Lung (tissue), 12 donors: ENCODE results near the gene SLC1A7. TPM values are rescaled to one million over a fixed set of nuclear protein-coding genes. Genes with fewer than 3 reads are reported as not detected.

Source experiments
- ATAC-seq: fragments of 200-7000 bp; cut with Tn5 transposase; one replicate; pipeline ENCODE4 v1.9.1; 2020; ENCODE audit warnings: moderate number of reproducible peaks; ENCODE audit not compliant: insufficient read depth, low FRiP score
- DNase-seq, 3 donors: peaks; one replicate each; pipeline ENCODE4 v3.0.0-alpha.2; 2013 to 2017
- H3K27ac ChIP-seq, 2 donors: one replicate each; pipeline ENCODE4 v1.5.1; 2013; ENCODE audit warnings: mild to moderate bottlenecking in 2 of 2, moderate library complexity in 2 of 2, control low read depth in 1 of 2, inconsistent platforms in 1 of 2, low read depth in 1 of 2, low read length in 1 of 2
- H3K27me3 ChIP-seq, 3 donors: one replicate each; pipeline ENCODE4 v1.5.1; 2013; ENCODE audit warnings: low read length in 2 of 3; ENCODE audit not compliant: control insufficient read depth in 3 of 3, insufficient read depth in 3 of 3
- H3K36me3 ChIP-seq, 4 donors: one replicate each; pipeline ENCODE4 v1.5.1; 2013; ENCODE audit warnings: low read length in 4 of 4, mild to moderate bottlenecking in 1 of 4, moderate library complexity in 1 of 4; ENCODE audit not compliant: control insufficient read depth in 4 of 4, insufficient read depth in 4 of 4
- H3K4me1 ChIP-seq, 5 donors: one replicate each; pipeline ENCODE4 v1.5.1; 2013; ENCODE audit warnings: low read length in 5 of 5, mild to moderate bottlenecking in 2 of 5, moderate library complexity in 1 of 5; ENCODE audit not compliant: control insufficient read depth in 5 of 5, insufficient read depth in 5 of 5
- H3K4me3 ChIP-seq: one replicate; pipeline ENCODE4 v1.5.1; 2013; ENCODE audit warnings: mild to moderate bottlenecking, control low read depth, moderate library complexity
- H3K9ac ChIP-seq, 2 donors: one replicate each; pipeline ENCODE4 v1.5.1; 2013; ENCODE audit warnings: low read length in 2 of 2, control low read depth in 1 of 2; ENCODE audit not compliant: insufficient read depth in 1 of 2
- H3K9me3 ChIP-seq, 4 donors: one replicate each; pipeline ENCODE4 v1.5.1; 2013; ENCODE audit warnings: low read length in 3 of 4, mild to moderate bottlenecking in 1 of 4, moderate library complexity in 1 of 4; ENCODE audit not compliant: control insufficient read depth in 4 of 4, insufficient read depth in 3 of 4
- CTCF ChIP-seq: IDR thresholded peaks from 2 replicates; pipeline ENCODE4 v1.5.1; 2012; ENCODE audit warnings: mild to moderate bottlenecking; ENCODE audit errors: control extremely low read depth, extremely low read depth
- WGBS, 2 donors: extraction: QIAGEN DNeasy Blood & Tissue Kit; methylation state at CpG; one replicate each; pipeline ENCODE4 v1.1.7; 2013; 5-methylcytosine and 5-hydroxymethylcytosine counted together
- polyA plus RNA-seq, 2 donors: library from polyadenylated mRNA; stranded (reverse); fragments of 200-250 nt; gene quantifications; one replicate each; pipeline ENCODE4 v1.2.1, GENCODE V29; 2013
- total RNA-seq, 2 donors: library from RNA; depleted of rRNA in 1 of 2; stranded (reverse); fragments of >200 nt in 1 of 2; gene quantifications; one replicate each; pipeline ENCODE4 v1.2.1, GENCODE V29; 2014 to 2021
- donor health status: control.
- donor health status: control.
- donor health status: Bipolar disorder and iron deficiency.
- donor health status: healthy.
- donor health status: DM: yes; HTN: yes; CAD: no.

Gene SLC1A7
- total and polyA plus RNA-seq, 4 donors: 0.14 to 0.81 (median 0.38) TPM

GRCh38 chr1:53107570-53108322 lies 34.7 kb downstream of the SLC1A7 start:
- no peak overlapping the region for H3K9ac ChIP-seq
- H3K27ac ChIP-seq: no peak overlapping the region
- no peaks in the 10 kb centered on the region for H3K27me3 ChIP-seq
- H3K36me3 ChIP-seq: no peaks in the 10 kb centered on the region
- H3K4me3 ChIP-seq: no peak overlapping the region
- 51 to 65% methylated on average over 15 of the region's 15 CpGs for WGBS, 2 donors
- H3K4me1 ChIP-seq: peaks cover 0 to 33% (median 11%) of the 10 kb centered on the region in 5 donors
- no peak for DNase-seq
- no peak for ATAC-seq
- peaks cover 0 to 4% (median 0%) of the 10 kb centered on the region in 4 donors for H3K9me3 ChIP-seq
- no peak for TF ChIP-seq CTCF

- WGBS, 2 donors: 80 to 93% methylated on average over 7 of the region's 7 CpGs
- Histone ChIP-seq H3K27ac (no peak overlapping the region), H3K9ac (no peak overlapping the region), H3K27me3 (no peaks in the 10 kb centered on the region), H3K4me1 (peaks cover 0 to 33% (median 11%) of the 10 kb centered on the region in 5 donors), H3K36me3 (no peaks in the 10 kb centered on the region), H3K4me3 (no peak overlapping the region), H3K9me3 (no peaks in the 10 kb centered on the region)
- DNase-seq (no peak), ATAC-seq (no peak)
- no peak for TF ChIP-seq CTCF
Observed at GRCh38 chr1:53107090-53107489, 35.3 kb downstream of the SLC1A7 start.

- H3K36me3 ChIP-seq: no peaks in the 10 kb centered on the region
- no peak overlapping the region for H3K27ac ChIP-seq
- peaks cover 0 to 13% (median 2%) of the 10 kb centered on the region in 5 donors for H3K4me1 ChIP-seq
- WGBS, 2 donors: 64 to 70% methylated on average over 8 of the region's 8 CpGs
- H3K9ac ChIP-seq: no peak overlapping the region
- no peak overlapping the region for H3K4me3 ChIP-seq
- peaks cover 0 to 4% (median 0%) of the 10 kb centered on the region in 4 donors for H3K9me3 ChIP-seq
- H3K27me3 ChIP-seq: no peaks in the 10 kb centered on the region
- DNase-seq: peak in 2 of 3 donors; percentile 56 to 65
- ATAC-seq: no peak
- TF ChIP-seq CTCF: no peak
Observed at GRCh38 chr1:53104289-53104913, 38.0 kb downstream of the SLC1A7 start.
